GM18499 (cell line): Measurements from ENCODE around the gene FAAH2.
"Not testable (repeated sequence)": the region's sequence is repeated elsewhere in the genome, so short reads cannot be mapped to it uniquely, and the experiment has no call there.

Experiments
- ATAC-seq: cut with Tn5 transposase; IDR thresholded peaks from one replicate; pipeline ENCODE4 v1.9.1; 2021; ENCODE audit warnings: moderate number of reproducible peaks; ENCODE audit not compliant: insufficient read depth, unreplicated experiment

The FAAH2 gene, protein sequence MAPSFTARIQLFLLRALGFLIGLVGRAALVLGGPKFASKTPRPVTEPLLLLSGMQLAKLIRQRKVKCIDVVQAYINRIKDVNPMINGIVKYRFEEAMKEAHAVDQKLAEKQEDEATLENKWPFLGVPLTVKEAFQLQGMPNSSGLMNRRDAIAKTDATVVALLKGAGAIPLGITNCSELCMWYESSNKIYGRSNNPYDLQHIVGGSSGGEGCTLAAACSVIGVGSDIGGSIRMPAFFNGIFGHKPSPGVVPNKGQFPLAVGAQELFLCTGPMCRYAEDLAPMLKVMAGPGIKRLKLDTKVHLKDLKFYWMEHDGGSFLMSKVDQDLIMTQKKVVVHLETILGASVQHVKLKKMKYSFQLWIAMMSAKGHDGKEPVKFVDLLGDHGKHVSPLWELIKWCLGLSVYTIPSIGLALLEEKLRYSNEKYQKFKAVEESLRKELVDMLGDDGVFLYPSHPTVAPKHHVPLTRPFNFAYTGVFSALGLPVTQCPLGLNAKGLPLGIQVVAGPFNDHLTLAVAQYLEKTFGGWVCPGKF

DNA sequence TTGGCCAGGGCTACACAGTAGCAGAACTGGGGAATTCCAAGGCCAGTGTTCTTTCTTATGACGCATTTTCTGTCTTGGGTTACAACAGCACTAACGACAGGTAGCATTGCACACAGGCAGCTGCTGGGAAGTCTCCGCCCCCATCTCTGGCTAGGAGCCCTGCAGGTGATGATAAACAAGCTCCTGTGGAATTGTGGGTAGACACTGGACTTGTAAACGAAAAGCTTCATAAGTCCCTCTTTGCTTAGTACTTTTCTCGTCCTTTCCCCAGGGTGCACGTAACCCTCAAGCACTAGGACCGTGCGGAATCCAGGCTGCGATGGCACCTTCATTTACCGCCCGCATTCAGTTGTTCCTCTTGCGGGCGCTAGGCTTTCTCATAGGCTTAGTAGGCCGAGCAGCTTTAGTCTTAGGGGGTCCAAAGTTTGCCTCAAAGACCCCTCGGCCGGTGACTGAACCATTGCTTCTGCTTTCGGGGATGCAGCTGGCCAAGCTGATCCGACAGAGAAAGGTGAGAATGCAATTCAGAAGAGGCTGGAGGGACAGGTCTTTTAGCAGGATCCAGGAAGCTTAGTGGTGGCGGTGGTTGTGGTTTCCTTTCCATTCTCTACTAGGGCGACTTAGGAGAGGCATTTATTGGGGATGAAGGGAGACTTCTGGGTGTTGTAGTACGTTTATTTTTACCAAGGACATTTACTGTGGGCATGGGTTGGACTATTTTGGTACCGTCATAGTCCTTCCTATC is at the start of gene FAAH2:
Gene FAAH2, plus strand, starts transcription at position 200 of the 745 bp plus-strand sequence. Its CDS starts 120 bp downstream, at position 320.
- ATAC-seq = peak; percentile 67

DNA sequence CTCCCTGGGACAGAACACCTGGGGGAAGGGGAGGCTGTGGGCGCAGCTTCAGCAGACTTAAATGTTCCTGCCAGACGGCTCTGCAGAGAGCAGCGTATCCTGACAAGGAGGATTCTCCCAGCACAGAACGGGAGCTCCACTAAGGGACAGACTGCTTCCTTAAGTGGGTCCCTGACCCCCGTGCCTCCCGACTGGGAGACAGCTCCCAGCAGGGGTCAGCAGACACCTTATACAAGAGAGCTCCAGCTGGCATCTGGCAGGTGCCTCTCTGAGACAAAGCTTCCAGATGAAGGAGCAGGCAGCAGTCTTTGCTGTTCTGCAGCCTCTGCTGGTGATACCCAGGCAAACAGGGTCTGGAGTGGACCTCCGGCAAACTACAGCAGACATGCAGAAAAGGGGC is 44.5 kb upstream of the FAAH2 start:
- no peak for ATAC-seq

DNA sequence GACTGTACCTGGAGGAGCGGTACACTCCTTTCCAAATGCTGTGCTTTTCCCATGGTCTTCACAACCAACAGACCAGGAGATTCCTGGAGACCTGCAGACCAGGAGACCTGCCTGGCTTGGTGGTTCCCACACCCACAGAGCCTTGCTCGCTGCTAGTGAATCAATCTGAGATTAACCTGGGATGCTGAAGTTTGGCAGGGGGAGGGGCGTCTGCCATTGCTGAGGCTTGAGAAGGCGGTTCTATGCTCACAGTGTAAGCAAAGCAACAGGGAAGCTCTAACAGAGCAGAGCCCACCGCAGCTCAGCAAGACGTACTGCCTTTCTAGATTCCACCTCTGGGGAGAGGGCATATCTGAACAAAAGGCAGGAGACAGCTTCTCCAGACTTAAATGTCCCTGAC is 34.5 kb upstream of the FAAH2 start:
- ATAC-seq = no peak

DNA sequence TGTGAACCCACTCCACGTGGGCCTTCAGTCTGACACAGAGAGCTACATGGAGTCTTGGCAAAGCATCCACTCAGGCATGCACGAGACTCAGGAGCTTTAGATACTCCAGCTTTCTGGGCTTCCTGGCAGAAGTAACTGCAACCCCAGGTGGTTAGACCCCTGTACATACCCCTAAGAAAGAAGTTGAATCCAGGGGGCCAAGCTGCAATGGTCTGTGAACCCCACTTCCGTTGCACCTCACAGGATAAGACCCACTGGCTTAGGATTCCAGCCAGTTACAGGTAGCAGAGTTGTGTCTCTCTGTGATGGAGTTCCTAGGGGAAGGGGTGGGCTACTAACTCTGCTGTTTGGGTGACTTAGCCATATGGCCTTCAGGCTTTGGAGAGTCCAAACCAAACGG is 21.4 kb upstream of the FAAH2 start:
- ATAC-seq = no peak

DNA sequence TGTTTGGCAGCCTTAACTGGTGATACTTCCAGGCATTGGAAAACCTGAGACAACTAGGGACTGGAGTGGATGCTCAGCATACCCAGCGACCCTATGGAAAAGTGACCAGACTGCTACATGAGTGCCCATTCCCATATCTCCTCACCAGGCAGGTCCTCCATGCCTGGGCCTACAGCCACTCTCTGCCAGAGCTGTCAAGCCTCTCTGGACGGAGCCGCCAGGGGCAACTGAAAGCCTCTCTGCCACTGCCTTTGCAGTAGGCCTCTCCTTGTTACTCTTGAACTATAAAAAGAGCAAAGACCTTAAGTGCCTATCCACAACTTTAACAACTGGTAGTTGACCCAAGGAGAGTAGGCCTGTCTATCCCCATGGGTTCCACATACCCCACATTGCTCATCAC is 20.2 kb upstream of the FAAH2 start:
- no peak for ATAC-seq

DNA sequence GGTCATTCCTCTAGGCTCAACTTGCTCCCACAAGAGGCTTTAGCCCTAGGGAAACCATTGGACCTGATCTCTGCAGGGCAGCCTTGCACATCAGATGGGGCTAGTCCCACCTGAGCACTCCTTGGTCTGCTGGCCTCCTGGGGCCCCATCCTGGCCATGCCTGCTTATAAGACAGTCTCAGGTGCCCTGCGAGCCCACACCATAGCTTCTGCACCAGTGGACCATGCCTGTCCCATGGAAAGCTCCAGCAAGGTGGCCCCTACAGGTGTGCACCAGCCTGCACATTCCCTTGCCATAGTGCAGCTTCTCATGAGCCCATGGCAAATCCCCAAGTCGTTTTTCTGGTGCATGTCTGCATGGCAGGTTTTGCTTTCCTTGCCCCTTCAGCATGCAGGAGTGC is 19.6 kb upstream of the FAAH2 start:
- no peak for ATAC-seq

DNA sequence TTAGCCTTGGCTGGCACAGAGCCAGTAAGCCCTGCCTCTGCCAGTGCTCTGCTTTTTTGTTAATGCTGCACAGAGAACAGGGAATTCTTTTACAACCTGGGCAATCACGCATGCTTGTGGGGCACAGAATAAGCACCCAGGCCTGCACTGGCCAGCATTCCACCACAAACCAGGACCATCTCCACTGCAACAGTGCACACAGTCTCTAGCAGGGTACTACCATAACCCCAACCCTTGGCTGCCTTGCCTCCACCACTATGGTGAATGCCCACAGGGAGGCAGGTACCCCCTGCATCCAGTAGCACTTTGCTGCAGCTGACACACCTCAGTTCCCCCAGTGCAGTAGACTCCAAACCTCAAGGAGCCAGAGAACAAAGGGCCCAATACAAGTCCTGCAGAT is 19.2 kb upstream of the FAAH2 start:
- no peak for ATAC-seq

DNA sequence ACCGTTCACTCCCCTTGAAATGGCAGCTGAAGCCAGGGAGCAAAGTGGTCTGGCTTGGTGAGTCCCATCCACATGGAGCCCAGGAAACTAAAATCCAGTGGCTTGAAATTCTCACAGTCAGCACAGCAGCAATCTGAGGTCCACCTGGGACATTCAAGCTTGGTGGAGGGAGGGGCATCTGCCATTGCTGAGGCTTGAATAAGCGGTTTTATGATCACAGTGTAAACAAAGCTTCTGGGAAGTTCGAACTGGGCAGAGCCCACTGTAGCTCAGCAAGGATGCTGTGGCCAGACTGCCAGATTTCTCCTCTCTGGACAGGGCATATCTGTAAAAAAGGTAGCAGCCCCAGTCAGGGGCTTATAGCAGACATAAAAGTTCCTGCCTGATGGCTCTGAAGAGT is 15.5 kb upstream of the FAAH2 start:
- no peak for ATAC-seq

DNA sequence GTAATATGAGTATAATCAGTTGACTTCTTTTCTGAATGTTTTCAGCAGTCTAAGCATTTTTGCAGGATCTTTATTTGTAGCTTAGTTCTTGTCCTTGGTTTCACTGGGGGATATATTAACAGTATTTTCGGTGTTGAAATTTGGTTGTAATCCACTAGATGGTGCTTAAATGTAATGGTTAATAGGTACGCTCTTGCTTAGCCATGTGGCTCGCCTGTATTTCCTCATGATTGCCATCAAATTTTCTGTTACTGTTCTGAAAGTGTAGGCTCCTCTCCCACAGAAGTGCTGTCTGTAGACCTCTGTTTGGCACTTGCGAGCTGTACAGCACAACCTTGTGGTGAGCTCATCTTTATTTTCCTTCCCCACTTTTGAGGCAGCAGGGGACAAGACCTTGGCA is 3.9 kb upstream of the FAAH2 start:
- ATAC-seq = no peak

DNA sequence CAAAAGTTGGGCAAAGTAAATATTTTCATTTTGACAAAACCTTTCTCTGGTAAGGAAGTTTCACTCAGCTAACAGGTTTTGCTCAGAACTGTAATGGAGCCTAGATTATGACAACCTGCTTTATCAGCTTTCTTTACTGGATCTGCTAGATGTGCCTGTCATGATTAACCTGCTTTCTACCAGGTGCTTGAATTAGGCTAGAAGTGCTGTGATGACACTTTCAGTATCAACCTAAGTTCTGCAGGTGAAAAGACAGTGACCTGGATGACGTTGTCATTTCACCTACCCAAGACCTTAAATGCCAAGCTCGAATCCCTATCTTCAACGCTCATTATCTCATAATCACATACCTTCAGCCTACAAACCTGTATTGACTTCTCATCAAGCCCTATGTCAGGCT is 1.5 kb upstream of the FAAH2 start:
- no peak for ATAC-seq

DNA sequence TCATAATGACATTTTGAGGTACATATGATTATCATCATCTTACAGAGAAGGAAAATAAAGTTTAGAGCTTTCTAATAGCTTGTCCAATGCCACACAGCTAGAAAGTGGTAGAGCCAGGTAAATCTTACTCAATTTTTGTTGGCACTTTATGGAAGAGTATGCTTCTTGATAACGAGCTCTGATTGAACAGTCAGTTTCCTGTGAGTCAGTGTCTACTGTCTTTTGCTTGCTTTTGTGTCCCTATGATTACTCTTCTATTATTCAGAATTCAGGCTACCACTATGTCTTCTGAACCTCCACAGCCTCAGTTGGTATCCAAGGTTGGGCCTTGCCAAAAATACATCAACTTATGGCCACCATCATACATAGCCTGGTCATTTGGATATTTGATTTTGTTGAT is 2.6 kb downstream of the FAAH2 start:
- no peak for ATAC-seq

DNA sequence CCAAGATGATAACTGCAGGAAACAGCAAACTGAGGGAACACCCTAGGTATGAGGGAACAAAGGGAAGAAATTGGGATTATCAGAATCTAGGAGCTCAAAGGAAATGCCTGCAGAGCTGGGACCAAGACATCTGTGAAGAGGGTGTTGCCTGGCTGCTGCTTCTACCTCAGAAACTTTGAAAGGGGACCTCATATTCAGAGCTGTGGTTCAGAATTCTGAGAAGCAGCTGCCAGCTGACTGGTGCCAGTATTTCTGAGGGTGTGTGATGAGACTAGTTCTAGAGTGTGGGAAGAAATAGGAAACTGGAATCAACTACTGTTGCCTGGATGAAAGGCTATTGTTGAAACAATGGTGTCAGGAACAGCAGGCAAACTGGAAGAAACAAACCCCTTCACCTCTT is 8.5 kb downstream of the FAAH2 start:
- ATAC-seq = no peak

DNA sequence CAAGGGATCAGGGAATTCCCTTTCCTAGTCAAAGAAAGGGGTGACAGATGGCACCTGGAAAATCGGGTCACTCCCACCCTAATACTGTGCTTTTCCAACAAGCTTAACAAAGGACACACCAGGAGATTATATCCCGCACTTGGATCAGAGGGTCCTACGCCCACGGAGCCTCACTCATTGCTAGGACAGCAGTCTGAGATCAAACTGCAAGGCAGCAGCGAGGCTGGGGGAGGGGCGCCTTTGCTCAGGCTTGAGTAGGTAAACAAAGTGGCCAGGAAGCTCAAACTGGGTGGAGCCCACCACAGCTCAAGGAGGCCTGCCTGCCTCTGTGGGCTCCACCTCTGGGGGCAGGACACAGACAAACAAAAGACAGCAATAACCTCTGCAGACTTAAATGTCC is 9.2 kb downstream of the FAAH2 start:
- ATAC-seq = not testable (repeated sequence)

DNA sequence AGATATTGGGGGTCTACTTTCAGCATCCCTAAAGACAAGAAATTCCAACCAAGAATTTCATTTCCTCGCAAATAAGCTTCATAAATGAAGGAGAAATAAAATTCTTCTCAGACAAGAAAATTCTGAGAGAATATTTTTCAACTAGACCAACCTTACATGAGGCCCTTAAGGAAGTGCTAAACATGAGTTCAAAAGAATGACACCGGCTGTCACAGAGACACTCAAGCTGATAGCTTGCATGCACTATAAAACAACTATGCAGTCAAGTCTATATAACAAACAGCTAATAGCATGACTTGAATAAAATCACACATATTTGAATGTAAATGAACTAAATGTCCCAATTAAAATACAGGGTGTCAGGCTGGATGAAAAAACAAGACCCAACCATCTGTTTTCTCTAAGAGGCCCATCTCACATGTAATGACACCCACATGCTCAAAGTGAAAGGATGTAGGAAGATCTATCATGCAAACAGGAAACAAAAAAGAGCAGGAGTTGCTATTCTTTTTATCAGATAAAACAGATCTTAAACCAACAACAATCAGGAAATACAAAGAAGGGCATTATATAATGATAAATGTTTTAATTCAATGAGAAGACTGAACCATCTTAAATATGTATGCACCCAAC is 27.2 kb downstream of the FAAH2 start:
- ATAC-seq = no peak

DNA sequence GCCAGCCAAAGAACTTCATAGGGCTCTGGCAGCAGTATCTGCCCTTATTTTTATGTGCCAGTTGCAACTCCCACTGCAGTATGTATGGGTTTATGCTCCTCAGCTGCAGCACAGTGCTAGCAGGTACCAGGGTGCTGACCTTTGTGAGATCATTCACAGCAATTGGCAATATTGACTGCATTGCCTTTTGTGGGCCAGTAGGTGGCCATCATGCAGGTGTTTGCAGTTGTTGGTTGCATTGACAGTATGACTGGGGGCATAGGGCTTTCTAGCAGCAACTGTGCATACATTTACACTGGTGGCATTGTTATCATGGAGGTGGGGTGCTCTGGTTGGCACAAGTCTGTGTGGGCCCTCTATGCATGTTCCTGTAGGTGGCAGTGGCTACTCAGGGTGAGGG is 42.5 kb downstream of the FAAH2 start:
- ATAC-seq = no peak

DNA sequence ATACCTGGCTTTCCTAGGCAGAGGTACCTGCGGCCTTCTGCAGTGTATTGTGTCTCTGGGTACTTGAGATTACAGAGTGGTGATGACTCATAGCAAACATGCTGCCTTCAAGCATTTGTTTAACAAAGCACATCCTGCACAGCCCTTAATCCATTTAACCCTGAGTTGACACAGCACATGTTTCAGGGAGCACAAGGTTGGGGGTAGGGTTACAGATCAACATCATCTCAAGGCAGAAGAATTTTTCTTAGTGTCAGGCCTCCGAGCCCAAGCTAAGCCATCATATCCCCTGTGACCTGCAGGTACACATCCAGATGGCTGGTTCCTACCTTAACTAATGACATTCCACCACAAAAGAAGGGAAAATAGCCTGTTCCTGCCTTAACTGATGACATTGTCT is 49.3 kb downstream of the FAAH2 start:
- not testable (repeated sequence) for ATAC-seq

DNA sequence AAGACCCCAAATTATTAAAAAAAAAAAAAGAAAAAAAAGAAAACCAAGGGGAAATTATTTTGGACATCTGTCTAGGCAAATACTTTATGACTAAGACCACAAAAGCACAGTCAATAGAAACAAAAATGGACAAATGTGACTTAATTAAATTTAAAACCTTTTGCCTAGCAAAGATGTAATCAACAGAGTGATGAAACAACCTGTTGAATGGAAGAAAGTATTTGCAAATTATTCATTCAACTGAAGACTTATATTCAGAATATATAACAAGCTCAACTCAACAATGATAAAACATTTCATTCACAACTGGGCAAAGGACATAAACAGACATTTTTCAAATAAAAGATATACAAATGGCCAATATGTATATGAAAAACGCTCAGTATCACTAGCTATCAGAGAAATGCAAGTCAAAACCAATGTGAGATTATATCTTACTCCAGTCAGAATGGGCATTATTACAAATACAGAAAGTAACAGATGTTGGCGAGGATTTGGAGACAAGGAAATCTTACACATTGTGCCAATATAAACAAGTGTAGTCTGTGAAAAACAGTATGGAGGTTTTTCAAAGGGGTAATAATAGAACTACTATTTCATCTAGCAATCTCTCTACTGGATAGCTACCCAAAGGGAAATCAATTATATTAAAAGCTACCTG is 67.1 kb downstream of the FAAH2 start:
- ATAC-seq = no peak

DNA sequence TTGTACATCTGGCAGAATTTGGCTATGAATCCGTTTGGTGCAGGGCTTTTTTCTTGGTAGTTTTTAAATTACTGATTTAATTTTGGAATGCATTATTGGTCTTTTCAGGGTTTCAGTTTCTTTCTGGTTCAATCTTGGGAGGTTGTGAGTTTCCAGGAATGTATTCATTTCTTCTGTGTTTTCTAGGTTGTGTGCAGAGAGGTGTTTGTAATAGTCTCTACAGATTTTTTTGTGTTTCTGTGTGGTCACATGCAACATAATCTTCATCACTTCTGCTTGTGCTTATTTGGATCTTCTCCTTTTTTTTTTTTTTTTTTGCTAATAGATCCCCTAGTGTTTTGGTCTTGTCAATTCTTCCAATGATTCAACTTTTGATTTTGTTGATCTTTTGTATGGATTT is 77.6 kb downstream of the FAAH2 start:
- ATAC-seq = no peak

DNA sequence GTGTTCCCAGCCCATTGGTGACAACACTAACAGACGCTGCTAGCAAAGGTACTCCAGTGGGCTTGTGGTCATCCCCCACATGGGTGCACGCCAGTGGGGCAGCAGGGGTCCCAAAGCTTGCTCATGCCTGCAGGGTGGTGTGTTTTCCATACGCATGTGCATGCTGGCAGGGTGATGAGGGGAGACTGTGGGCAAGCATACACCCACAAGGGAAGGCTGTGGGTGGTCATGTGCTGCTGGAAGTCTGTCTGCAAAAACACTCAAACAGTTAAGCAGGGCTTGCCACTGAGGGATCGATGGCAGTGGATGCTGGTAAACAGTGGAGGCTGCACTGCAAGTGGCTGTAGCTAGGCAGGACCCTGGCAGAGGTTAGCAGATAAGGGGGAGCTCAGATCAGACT is 79.9 kb downstream of the FAAH2 start:
- ATAC-seq = no peak

DNA sequence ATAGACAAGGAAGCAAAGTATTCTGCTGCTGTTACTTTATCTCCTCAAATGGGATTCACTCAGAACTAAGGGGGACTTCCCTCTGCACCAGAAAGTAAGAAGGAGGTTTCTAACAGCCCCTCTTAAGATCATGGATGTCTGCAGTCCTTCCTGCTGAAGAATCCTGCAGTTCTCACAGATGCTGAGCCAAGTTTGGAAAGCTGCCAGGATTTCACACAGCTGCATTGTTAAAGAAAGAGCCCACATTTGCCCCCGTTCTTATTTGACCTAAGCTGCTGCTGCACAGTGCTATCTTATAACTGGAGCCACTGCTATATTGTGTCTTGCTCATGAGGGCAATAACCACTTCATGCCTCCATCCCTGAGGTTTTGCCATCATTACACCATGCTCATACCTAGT is 81.1 kb downstream of the FAAH2 start:
- no peak for ATAC-seq

DNA sequence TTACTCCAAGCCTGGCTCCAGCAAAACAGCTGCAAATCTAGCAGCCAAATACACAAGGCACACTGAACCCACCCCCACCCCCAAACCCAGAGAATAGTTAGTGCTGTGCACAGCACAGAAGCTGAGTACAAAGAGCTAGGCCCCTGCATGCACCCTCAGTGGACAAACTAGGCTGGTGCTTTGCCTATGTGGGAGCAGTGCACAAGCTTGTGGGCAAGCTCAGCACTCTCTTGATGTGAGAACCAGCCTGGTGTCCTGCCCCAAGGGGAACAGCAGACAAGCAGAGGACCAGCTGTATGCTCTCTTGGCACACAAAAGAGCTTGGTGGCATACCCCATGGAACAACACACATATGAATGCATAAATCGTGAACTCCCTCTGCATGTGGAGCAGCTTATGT is 81.7 kb downstream of the FAAH2 start:
- no peak for ATAC-seq
